HEK293 (cell line): Measurements from ENCODE around the gene KIAA1671.

Experiments used
- ZNF138 ChIP-seq: fragments of 450-650 bp; formaldehyde crosslinking; IDR thresholded peaks from 2 replicates; pipeline ENCODE4 v1.5.1; 2016; ENCODE audit warnings: missing biosample characterization, missing genetic modification characterization, borderline replicate concordance
- ZNF501 ChIP-seq: fragments of 450-650 bp; formaldehyde crosslinking; IDR thresholded peaks from 2 replicates; pipeline ENCODE4 v1.5.1; 2016; ENCODE audit warnings: missing biosample characterization, missing genetic modification characterization
- TF ChIP-seq, protein P1 (sequence below): fragments of 450-650 bp; formaldehyde crosslinking; IDR thresholded peaks from 2 replicates; pipeline ENCODE4 v1.5.1; 2016; ENCODE audit warnings: missing biosample characterization, missing genetic modification characterization
- TF ChIP-seq, protein P2 (sequence below): fragments of 450-650 bp; formaldehyde crosslinking; IDR thresholded peaks from 2 replicates; pipeline ENCODE4 v1.5.1; 2016; ENCODE audit warnings: missing biosample characterization, missing genetic modification characterization

DNA sequence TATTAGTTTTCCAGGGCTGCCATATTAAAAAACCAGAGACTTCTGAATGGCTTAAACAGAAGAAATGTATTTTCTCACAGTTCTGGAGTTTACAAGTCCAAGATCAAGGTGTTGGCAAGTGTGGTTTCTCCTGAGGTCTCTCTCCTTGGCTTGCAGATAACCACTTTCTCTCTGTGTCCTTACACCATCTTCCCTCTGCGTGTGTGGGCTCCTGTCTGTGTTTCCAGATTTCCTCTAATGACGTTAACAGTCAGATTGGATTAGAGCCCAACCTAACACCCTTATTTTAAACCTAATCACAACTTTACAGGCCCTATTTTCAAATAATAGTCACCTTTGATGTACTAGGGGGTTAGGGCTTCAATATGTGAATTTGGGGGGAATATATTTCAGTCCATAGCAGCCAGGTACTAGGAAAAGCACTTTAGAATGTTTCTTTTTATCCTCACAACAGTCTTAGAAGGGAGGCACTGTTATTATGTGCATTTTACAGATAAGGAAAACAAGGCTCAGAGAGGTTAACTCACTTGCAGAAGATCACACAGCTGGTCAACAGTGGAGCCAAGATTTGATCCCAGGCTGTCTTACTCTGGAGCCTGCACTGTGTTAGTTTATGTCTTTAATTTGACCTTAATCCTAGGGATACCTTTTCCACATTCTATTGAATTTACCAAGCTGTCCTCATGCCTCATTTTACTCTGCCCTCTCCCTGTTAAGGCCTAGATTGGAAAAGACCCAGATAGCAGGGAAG, 130.7 kb downstream of the KIAA1671 start:
- TF ChIP-seq, protein P1, sequence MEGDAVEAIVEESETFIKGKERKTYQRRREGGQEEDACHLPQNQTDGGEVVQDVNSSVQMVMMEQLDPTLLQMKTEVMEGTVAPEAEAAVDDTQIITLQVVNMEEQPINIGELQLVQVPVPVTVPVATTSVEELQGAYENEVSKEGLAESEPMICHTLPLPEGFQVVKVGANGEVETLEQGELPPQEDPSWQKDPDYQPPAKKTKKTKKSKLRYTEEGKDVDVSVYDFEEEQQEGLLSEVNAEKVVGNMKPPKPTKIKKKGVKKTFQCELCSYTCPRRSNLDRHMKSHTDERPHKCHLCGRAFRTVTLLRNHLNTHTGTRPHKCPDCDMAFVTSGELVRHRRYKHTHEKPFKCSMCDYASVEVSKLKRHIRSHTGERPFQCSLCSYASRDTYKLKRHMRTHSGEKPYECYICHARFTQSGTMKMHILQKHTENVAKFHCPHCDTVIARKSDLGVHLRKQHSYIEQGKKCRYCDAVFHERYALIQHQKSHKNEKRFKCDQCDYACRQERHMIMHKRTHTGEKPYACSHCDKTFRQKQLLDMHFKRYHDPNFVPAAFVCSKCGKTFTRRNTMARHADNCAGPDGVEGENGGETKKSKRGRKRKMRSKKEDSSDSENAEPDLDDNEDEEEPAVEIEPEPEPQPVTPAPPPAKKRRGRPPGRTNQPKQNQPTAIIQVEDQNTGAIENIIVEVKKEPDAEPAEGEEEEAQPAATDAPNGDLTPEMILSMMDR = no peak
- no peak for TF ChIP-seq ZNF138 (tag by site-specific recombination)
- TF ChIP-seq, protein P2, sequence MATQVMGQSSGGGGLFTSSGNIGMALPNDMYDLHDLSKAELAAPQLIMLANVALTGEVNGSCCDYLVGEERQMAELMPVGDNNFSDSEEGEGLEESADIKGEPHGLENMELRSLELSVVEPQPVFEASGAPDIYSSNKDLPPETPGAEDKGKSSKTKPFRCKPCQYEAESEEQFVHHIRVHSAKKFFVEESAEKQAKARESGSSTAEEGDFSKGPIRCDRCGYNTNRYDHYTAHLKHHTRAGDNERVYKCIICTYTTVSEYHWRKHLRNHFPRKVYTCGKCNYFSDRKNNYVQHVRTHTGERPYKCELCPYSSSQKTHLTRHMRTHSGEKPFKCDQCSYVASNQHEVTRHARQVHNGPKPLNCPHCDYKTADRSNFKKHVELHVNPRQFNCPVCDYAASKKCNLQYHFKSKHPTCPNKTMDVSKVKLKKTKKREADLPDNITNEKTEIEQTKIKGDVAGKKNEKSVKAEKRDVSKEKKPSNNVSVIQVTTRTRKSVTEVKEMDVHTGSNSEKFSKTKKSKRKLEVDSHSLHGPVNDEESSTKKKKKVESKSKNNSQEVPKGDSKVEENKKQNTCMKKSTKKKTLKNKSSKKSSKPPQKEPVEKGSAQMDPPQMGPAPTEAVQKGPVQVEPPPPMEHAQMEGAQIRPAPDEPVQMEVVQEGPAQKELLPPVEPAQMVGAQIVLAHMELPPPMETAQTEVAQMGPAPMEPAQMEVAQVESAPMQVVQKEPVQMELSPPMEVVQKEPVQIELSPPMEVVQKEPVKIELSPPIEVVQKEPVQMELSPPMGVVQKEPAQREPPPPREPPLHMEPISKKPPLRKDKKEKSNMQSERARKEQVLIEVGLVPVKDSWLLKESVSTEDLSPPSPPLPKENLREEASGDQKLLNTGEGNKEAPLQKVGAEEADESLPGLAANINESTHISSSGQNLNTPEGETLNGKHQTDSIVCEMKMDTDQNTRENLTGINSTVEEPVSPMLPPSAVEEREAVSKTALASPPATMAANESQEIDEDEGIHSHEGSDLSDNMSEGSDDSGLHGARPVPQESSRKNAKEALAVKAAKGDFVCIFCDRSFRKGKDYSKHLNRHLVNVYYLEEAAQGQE (tag by site-specific recombination) = no peak
- TF ChIP-seq ZNF501 (tag by site-specific recombination) = no peak
